Gastroesophageal sphincter (tissue), 3 donors: ENCODE measurements around the gene MED27.

Experiments
- CTCF ChIP-seq, 4 experiments: fragments of 200-600 bp in 2 of 4; fragments of 450-650 bp in 2 of 4; sonication (generic) in 1 of 4; IDR thresholded peaks; one replicate each; pipeline ENCODE4 v1.5.1; 2017 to 2019; ENCODE audit warnings: antibody characterized with exemption in 4 of 4, mild to moderate bottlenecking in 2 of 4, moderate library complexity in 2 of 4
- POLR2AphosphoS5 ChIP-seq: sonication (generic); formaldehyde crosslinking; IDR thresholded peaks from one replicate; pipeline ENCODE4 v1.6.1; 2017; ENCODE audit warnings: antibody characterized with exemption

GRCh38 chr9:132116583-132116982 is 36.9 kb upstream of the MED27 start:
- no peak for TF ChIP-seq CTCF (IDR thresholded peaks at IDR 0.05)
- no peak for TF ChIP-seq POLR2AphosphoS5
